GM21381 (cell line): ENCODE results near the gene ARPC5L.
"Not testable (repeated sequence)": the region's sequence is repeated elsewhere in the genome, so short reads cannot be mapped to it uniquely, and the experiment has no call there.

Source experiments
- ATAC-seq: cut with Tn5 transposase; IDR thresholded peaks from one replicate; pipeline ENCODE4 v1.9.1; 2021; ENCODE audit warnings: mild to moderate bottlenecking, moderate library complexity; ENCODE audit not compliant: unreplicated experiment

ARPC5L gene

DNA sequence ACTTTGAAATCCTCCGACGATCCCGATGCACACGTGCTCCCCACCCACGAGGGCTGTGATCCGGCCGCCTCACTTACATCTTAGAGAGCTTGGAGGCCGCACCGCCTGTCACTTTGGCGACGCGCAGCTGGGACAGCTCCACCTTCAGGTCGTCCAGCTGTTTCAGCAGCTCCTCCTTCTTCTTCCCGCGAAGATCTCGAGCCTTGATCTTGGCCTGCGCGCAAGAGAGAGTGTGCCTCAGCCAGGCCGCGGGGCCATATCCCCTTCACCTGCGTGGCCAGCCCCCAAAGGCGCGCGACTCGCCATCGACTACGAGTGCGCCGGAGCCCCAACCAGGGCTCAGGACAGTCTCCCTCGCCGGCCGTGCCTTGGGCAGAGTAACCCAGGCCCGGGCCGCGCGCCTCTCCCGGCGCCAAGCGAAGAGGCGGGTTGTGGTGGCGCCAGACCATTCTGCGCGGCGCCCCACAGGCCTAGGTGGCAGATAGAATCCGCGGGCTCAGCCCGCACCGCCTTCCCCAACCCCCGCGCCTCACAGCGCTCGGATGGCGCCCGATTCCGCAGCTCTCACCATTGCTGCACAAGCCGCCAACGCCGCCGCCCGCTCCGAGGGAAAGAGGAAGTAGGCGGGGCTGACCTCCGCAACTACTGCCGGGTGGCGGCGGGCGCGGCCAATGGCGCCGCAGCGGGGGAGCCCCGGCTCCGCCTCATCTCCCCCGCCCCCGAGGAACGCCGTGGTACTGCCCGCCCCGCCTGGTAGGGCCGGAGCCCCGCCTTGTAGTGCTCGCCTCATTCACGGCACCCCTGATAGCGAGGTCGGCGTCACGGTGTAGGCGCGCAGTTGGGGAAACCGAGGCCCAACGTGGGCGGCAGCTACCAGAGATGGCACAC lies at the start of gene ARPC5L, which contains the start of gene RPL35:
Gene ARPC5L (plus strand): TSS at position 789 of the 888 bp plus-strand sequence. CDS start 7,161 bp downstream, outside the sequence.
Gene RPL35 (minus strand): TSS at position 616 of the 888 bp plus-strand sequence. CDS start 45 bp downstream, at position 571.
- peak; percentile 91 for ATAC-seq

DNA sequence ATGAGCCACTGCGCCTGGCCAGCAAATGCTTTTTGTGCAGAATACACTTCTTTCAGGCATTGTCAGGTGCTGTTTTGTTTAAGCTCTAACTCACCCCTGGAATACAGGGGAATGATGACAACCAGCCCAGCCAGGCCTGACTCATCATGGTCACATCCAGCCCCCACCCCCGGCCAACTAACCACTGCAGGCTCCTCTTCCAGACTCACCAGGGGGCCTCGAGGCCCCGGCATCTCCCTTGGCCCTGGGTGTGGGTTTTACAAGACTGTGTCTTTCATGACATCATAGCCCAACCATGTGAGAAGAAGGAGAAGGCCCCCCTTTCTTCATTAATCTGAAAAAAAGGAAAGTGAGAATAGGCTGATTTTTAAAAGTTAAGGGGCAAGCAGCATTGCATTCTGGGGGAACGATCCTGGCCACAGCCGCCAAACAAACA lies 49.5 kb upstream of the ARPC5L start:
- ATAC-seq: no peak

DNA sequence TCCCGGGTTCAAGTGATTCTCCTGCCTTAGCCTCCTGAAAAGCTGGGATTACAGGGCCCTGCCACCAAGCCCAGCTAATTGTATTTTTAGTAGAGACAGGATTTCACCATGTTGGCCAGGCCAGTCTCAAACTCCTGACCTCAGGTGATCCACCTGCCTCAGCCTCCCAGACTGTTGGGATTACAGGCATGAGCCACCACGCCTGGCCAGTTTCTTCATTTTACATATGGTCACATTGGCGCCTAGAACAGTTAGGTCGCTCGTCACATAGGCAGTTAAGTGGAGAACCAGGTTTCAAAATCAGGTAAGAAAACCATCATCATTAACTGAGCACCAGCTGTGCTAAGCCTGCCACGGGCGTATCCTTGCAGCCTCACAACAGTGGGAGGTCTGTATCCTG lies 48.9 kb upstream of the ARPC5L start:
- ATAC-seq: no peak

- ATAC-seq: no peak
Measured at GRCh38 chr9:124813501-124814163, 48.3 kb upstream of the ARPC5L start.

GRCh38 chr9:124814164-124814535 lies 47.8 kb upstream of the ARPC5L start:
- no peak for ATAC-seq

- ATAC-seq: no peak
Measured at GRCh38 chr9:124815601-124816000, 46.3 kb upstream of the ARPC5L start.

- no peak for ATAC-seq
Measured at GRCh38 chr9:124818431-124819281, 43.3 kb upstream of the ARPC5L start.

DNA sequence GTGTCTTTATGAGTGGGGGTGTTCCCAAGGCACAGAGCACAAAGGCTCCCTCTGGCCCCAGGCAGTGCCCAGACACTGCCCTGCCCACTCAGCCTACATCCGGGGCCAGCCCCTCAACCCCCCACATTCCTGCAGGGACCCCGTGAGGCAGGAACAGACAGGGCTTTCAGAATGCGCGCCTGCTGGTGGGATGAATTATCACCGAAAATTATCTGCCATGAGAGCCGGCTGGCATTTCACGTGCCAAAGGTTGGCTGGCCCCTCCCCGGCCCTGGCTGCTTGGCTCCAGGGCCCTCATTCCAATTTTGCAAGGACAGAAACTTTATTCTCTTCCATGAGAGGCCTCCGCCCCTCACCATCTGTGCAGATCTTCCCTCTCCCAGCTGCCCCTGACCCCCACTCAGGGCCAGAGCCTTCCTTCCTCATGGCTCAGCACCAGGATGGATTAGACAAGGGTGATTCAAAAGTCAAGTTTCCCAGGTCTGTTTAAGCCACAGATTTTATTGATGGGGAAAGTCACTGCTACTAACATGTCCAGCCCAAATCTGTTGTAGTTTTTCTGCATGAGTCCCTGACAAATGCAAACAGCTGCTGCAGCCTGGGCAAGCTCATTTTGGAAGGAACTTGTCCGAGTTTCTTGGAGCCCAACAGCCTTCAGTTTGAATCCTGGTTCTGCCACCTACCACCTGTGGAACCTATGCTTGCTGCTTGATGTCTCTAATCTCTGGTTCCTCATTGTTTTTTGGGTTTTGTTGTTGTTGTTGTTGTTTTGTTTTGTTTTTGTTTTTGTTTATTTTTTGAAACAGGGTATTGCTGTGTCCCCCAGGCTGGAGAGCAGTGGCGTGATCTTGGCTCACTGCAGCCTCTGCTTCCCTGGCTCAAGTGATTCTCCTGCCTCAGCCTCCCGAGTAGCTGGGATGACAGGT lies 41.0 kb upstream of the ARPC5L start:
- ATAC-seq: no peak

DNA sequence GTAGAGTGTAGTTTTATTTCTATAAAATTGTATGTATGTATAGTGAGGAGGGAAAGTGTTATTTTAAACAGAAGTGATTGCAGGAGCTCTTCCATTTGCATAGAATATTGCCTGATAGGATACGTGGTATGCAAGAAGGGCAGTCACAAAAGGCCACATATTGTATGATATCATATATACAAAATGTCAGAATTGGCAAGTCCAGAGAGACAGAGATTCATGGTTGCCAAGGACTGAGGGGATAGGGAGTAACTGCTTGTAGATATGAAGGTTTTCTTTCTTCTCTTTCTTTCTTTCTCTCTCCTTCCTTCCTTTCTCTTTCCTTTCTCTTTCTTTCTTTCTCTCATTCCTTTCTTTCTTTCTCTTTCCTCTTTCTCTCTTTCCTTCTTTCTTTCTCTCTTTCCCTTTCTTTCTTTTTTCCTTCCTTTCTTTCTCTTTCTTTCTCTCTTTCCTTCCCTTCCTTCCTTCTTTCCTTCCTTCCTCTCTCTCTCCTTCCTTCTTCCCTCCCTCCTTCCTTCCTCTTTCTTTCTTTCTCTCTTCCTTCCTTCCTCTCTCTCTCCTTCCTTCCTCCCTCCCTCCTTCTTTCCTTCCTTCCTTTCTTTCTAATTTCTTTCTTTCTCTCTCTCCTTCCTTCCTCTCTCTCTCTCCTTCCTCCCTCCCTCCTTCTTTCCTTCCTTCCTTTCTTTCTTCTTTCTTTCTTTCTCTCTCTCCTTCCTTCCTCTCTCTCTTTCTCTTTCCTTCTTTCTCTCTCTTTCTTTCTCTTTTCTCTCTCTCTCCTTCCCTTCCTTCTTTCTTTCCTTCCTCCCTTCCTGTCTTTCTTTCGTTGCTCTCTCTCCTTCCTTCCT lies 33.2 kb upstream of the ARPC5L start:
- ATAC-seq: no peak

- no peak for ATAC-seq
Measured at GRCh38 chr9:124829334-124829669, 32.6 kb upstream of the ARPC5L start.

- ATAC-seq: no peak
Measured at GRCh38 chr9:124830593-124830992, 31.3 kb upstream of the ARPC5L start.

GRCh38 chr9:124831642-124832364 lies 30.1 kb upstream of the ARPC5L start:
- no peak for ATAC-seq

- no peak for ATAC-seq
Measured at GRCh38 chr9:124834591-124834990, 27.3 kb upstream of the ARPC5L start.

- no peak for ATAC-seq
Measured at GRCh38 chr9:124835026-124835557, 26.8 kb upstream of the ARPC5L start.

DNA sequence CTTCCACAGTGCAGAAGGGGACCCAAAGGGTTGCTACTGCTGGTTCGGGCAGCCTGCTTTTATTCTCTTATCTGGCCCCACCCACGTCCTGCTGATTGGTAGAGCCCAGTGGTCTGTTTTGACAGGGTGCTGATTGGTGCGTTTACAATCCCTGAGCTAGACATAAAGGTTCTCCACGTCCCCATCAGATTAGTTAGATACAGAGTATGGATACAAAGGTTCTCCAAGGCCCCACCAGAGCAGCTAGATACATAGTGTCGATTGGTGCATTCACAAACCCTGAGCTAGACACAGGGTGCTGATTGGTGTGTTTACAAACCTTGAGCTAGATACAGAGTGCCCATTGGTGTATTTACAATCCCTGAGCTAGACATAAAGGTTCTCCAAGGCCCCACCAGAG lies 23.8 kb upstream of the ARPC5L start:
- not testable (repeated sequence) for ATAC-seq

GRCh38 chr9:124838567-124839275 lies 23.2 kb upstream of the ARPC5L start:
- ATAC-seq: not testable (repeated sequence)

DNA sequence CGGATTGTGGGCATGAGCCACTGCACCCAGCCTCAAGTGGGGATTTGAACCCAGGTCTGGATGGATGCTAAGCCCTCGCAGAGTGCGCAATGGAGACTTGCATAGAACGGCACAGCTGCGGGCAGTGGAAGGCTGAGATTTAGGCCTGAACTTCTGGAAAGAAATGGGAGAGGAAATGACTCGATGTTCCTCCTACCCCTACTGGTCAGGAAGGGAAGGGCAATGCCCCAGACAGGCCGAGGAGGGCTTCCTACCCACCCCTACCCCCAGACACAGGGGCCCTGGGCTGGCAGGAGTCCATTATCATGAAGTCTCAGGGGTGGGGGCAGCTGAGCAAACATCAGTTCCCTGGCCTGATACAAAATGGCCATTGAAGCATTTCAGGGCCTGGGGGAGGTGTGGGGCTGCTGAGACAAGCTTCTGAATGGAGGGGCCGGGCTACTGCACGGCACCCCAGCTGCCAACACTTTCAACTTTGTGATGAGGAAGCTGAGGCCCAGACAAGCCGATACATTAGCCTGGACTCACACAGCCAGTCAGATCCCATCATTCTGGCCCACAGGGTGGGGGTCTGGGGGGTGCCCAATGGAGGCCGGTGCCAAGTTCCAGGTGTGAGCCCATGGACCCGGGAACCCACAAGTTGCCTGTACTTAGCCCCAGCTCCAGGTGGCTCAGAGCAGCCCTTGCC lies 22.2 kb upstream of the ARPC5L start:
- ATAC-seq: no peak
